GM10847 (cell line): ENCODE data around the gene RNF182.

ENCODE experiments used
- POLR2A ChIP-seq: IDR thresholded peaks from 2 replicates; pipeline ENCODE4 v1.6.1; 2011; ENCODE audit not compliant: insufficient read length; ENCODE audit errors: extremely low read depth

The RNF182 gene

GRCh38 chr6:13934721-13935120, 10.0 kb downstream of the RNF182 start:
- no peak for TF ChIP-seq POLR2A

GRCh38 chr6:13935190-13935880, 10.6 kb downstream of the RNF182 start:
- TF ChIP-seq POLR2A, result no peak

GRCh38 chr6:13941902-13942301, 17.1 kb downstream of the RNF182 start:
- TF ChIP-seq POLR2A, result no peak

- no peak for TF ChIP-seq POLR2A
Measured at GRCh38 chr6:13943943-13944342, 19.2 kb downstream of the RNF182 start.

- no peak for TF ChIP-seq POLR2A
Measured at GRCh38 chr6:13946506-13946905, 21.8 kb downstream of the RNF182 start.

DNA sequence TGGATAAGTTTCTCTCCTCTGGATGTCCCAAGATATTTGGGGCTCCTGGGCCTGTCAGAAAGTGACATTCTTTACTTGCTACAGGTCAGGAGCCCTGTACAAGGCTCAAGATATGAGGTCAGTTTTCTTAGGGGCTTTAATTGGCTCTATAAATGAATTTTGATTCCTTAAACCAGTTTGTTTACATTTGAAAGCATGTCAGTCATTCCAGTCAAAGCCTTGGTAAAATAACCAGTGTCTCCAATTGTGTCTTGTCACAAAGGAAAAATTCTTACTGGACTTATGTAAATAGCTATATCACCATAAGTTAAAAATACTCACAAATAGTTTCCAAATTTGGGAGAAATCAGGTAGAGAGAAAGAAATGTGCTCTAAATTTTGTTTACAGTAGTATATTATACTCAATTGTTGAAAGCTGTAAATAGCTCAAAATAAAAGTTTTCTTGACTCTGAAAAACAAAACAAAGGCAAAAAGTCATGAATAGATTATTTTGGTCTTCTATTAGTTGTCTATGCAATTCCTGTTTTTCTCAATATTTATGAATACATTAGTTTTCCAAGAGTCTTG, 22.9 kb downstream of the RNF182 start:
- no peak for TF ChIP-seq POLR2A

DNA sequence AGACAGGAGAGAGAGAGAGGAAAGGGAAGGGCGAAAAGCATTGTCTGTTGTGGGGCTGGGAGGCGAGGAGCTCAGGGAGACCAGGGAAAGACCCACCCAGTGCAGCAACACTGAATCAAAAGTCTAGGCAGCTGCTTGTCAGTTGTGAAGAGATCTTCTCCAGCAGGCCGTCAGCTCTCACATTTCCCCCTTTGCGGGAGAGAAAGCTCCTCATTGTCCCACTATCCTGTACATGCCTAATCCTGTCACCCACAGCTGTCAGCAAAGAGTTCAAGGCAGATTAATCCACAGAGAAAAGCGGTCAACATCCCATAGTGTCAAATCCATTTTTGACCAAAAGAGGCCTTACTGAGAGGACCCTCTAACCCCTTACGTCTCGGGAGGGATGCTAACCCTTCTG, 27.3 kb downstream of the RNF182 start:
- no peak for TF ChIP-seq POLR2A

GRCh38 chr6:13953061-13953705, 28.4 kb downstream of the RNF182 start:
- TF ChIP-seq POLR2A, result no peak

GRCh38 chr6:13965582-13966127, 40.9 kb downstream of the RNF182 start:
- TF ChIP-seq POLR2A, result no peak

GRCh38 chr6:13971303-13971702, 46.6 kb downstream of the RNF182 start:
- no peak for TF ChIP-seq POLR2A

GRCh38 chr6:13978102-13978640, 53.4 kb downstream of the RNF182 start:
- no peak for TF ChIP-seq POLR2A

GRCh38 chr6:13978787-13979186, 54.0 kb downstream of the RNF182 start:
- TF ChIP-seq POLR2A, result no peak

DNA sequence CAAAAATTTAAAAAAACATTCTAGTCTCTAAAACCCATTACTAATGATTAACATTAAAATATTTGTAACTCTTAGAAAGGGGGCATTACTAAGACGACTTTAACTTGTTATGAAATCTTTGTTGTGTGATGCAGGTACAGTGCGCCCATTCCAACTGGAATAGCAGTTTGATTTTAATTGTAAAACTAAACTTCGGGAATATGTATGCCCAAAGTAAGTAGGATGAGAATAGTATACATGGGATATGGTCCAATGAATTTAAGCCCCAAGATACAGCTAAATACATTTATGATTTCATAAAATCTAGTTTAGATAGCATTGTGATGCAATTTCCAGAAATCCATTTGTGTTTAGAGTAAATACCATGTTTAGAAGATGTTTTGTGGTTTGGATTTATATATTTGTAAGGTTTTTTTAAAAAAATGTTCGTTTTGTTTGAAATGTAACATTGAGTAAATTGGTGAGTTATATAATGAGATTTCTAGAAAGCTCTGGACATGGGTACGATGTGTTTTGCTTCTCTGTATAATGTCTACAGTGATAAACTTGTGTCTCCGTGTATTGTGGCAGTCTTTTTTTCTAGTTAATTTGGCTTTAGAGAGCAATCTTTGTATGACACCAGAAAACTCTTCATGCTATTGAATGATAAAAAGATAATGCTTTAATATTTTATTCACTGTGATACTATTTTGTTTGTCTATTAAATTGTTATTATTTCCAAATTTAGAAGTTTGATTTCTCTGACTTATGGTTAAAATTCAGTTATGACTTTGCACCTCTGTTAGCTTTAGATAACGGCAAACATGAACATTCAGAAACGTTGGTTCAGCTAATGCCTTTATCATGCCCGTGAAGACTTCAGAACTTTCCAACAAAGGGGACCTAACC, 54.8 kb downstream of the RNF182 start:
- TF ChIP-seq POLR2A, result no peak

DNA sequence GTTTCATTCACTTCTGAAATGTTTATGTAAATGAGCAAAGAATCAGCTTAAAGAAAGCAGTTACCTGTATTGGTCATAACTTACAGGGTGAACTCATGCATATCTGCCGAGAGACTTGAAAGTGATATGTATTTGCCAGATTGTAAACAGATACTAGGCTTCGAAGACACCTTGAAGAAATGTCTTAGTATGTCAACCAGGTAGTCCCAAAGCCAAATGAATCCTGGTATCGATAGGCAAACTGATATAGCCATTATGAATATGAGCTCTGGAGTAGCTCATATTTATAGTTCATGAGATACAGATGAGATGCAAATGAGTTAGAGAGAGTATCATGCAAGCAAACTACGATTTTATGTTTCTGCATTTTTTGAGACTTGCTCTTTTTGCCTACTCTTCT, 55.8 kb downstream of the RNF182 start:
- no peak for TF ChIP-seq POLR2A
